DND-41 (cell line): ENCODE results near the gene GPR32.
"Not testable (repeated sequence)": the region's sequence is repeated elsewhere in the genome, so short reads cannot be mapped to it uniquely, and the experiment has no call there.

Experiments
- ATAC-seq: fragments of 200-7000 bp; cut with Tn5 transposase; 3 replicates; pipeline ENCODE4 v1.9.1; 2021; ENCODE audit warnings: low read depth; ENCODE audit not compliant: insufficient read depth
- DNase-seq: peaks from one replicate; pipeline ENCODE4 v3.0.0-alpha.2; 2020
- H2AFZ ChIP-seq: 2 replicates; pipeline ENCODE4 v1.6.0; 2012; ENCODE audit warnings: low read depth, low read length
- H3K27ac ChIP-seq: 2 replicates; pipeline ENCODE4 v1.5.1; 2012; ENCODE audit warnings: low read length, inconsistent platforms
- H3K27me3 ChIP-seq: fragments of 200-600 bp; sonication (generic); 2 replicates; pipeline ENCODE4 v1.6.0; 2012; ENCODE audit warnings: low read length, mild to moderate bottlenecking, inconsistent platforms; ENCODE audit not compliant: insufficient read depth, poor library complexity
- H3K36me3 ChIP-seq: 2 replicates; pipeline ENCODE4 v1.5.1; 2012; ENCODE audit warnings: low read length, inconsistent platforms; ENCODE audit not compliant: insufficient read depth
- H3K4me1 ChIP-seq: 2 replicates; pipeline ENCODE4 v1.5.1; 2012; ENCODE audit warnings: mild to moderate bottlenecking, low read length; ENCODE audit not compliant: insufficient read depth
- H3K4me2 ChIP-seq: 2 replicates; pipeline ENCODE4 v1.6.0; 2012; ENCODE audit warnings: mild to moderate bottlenecking, moderate library complexity, low read length, inconsistent platforms; ENCODE audit not compliant: insufficient read depth
- H3K4me3 ChIP-seq, 2 experiments: fragments of 200-600 bp in 1 of 2; shearing (Covaris generic) in 1 of 2; 2 replicates each; pipeline ENCODE4 v1.5.1; 2012 to 2016; ENCODE audit warnings: inconsistent platforms in 2 of 2, low read length in 2 of 2, mild to moderate bottlenecking in 2 of 2, low read depth in 1 of 2, moderate library complexity in 1 of 2
- H3K79me2 ChIP-seq: 2 replicates; pipeline ENCODE4 v1.6.0; 2012; ENCODE audit warnings: low read length, inconsistent platforms; ENCODE audit not compliant: insufficient read depth
- H3K9ac ChIP-seq: 2 replicates; pipeline ENCODE4 v1.6.0; 2012; ENCODE audit warnings: low read depth, mild to moderate bottlenecking, inconsistent platforms, low read length, moderate library complexity
- H3K9me3 ChIP-seq: 2 replicates; pipeline ENCODE4 v1.5.1; 2012; ENCODE audit warnings: low read length, moderate library complexity, mild to moderate bottlenecking, inconsistent platforms; ENCODE audit not compliant: insufficient read depth, severe bottlenecking
- H4K20me1 ChIP-seq: 2 replicates; pipeline ENCODE4 v1.6.0; 2012; ENCODE audit warnings: low read length; ENCODE audit not compliant: insufficient read depth
- EZH2 ChIP-seq: IDR thresholded peaks from 3 replicates; pipeline ENCODE4 v1.6.1; 2012; ENCODE audit warnings: borderline replicate concordance, low read depth, mild to moderate bottlenecking, moderate library complexity, low read length, inconsistent platforms; ENCODE audit not compliant: severe bottlenecking
- TF ChIP-seq, protein P1 (sequence below): IDR thresholded peaks from 2 replicates; pipeline ENCODE4 v1.5.1; 2012; ENCODE audit warnings: borderline replicate concordance, low read length, moderate library complexity, mild to moderate bottlenecking; ENCODE audit not compliant: poor library complexity, severe bottlenecking; ENCODE audit errors: extremely low read depth

GPR32 gene

DNA sequence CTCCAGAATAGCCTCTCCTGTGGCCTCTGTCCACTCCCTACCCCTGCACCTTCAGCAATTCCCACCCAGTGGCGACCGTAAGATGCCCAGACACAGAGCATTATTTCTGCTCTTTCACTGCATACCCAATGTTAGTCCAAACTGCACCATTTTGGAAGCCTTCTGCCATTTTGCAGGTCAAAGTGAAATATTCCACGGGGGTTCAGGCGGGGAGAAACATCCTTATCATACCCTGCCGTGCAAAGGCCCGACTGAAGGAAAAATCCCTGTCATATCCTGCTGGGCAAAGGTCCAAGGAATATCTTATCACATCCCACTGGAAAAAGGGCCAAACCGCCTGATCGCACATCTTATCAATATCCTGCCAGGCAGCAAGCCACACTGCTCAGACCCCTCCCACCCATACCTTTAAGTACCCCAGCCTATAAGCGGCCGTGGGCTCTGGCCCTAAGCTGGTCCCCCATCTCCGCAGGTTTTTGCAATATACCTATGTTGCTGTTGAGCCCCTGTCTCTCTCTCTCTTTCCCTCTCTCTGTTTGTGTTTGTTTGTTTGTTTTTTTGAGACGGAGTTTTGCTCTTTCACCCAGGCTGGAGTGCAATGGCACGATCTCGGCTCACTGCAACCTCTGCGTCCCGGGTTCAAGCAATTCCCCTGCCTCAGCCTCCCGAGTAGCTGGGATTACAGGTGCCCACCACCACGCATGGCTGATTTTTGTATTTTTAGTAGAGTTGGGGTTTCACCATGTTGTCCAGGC is 28.9 kb upstream of the GPR32 start:
- ATAC-seq = no peak
- H4K20me1 ChIP-seq = no peaks in the 10 kb centered on the region
- no peaks in the 10 kb centered on the region for H3K79me2 ChIP-seq
- no peak overlapping the region for H3K4me2 ChIP-seq
- H2AFZ ChIP-seq = no peak overlapping the region
- TF ChIP-seq, protein P1, sequence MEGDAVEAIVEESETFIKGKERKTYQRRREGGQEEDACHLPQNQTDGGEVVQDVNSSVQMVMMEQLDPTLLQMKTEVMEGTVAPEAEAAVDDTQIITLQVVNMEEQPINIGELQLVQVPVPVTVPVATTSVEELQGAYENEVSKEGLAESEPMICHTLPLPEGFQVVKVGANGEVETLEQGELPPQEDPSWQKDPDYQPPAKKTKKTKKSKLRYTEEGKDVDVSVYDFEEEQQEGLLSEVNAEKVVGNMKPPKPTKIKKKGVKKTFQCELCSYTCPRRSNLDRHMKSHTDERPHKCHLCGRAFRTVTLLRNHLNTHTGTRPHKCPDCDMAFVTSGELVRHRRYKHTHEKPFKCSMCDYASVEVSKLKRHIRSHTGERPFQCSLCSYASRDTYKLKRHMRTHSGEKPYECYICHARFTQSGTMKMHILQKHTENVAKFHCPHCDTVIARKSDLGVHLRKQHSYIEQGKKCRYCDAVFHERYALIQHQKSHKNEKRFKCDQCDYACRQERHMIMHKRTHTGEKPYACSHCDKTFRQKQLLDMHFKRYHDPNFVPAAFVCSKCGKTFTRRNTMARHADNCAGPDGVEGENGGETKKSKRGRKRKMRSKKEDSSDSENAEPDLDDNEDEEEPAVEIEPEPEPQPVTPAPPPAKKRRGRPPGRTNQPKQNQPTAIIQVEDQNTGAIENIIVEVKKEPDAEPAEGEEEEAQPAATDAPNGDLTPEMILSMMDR = no peak
- TF ChIP-seq EZH2 = no peak
- no peaks in the 10 kb centered on the region for H3K36me3 ChIP-seq
- peaks cover 9% of the 10 kb centered on the region for H3K27me3 ChIP-seq
- H3K4me3 ChIP-seq = no peak overlapping the region
- H3K9me3 ChIP-seq = no peaks in the 10 kb centered on the region
- no peak overlapping the region for H3K27ac ChIP-seq
- no peak for DNase-seq
- H3K9ac ChIP-seq = no peak overlapping the region
- no peaks in the 10 kb centered on the region for H3K4me1 ChIP-seq

DNA sequence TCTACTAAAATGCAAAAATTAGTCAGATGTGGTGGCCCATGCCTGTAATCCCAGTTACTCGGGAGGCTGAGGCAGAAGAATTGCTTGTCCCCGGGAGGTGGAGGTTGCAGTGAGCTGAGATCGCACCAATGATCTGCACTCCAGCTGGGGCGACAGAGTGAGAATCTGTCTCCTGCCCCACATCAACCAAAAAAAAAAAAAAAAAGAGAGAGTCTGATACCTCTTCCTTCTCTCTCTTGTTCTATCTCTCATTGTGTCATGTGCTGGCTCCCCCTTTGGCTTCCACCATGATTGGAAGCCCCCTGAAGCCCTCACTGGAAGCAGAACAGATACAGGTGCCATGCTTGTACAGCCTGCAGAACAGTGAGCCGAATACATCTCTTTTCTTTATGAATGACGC is 26.7 kb upstream of the GPR32 start:
- no peak for DNase-seq

DNA sequence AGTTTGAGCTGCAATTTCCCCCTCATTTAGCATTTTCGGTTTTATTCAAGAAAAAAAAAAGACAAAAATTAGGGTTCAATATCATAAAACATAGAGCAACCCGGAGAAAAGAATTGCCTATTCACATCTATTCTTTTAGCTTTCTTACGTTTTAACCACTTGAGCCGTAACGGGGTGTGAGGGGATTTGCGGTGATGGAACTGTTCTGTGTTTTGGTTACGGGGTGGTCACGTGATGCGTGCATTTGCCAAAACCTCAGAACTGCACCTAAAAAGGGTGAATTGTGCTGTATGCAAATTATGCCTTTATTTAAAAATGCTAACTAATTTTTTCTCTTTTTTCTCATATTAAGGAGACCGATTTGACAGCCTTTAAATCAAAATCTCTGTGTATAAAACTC is 25.0 kb upstream of the GPR32 start:
- H3K27me3 ChIP-seq = peaks cover 9% of the 10 kb centered on the region
- DNase-seq (no peak), ATAC-seq (no peak)
- H3K36me3 ChIP-seq = no peaks in the 10 kb centered on the region
- H2AFZ ChIP-seq = no peak overlapping the region
- H3K79me2 ChIP-seq = no peaks in the 10 kb centered on the region
- H4K20me1 ChIP-seq = no peaks in the 10 kb centered on the region
- TF ChIP-seq, protein P1 = no peak
- no peak for TF ChIP-seq EZH2
- no peak overlapping the region for H3K9ac ChIP-seq
- H3K4me1 ChIP-seq = no peaks in the 10 kb centered on the region
- H3K9me3 ChIP-seq = no peaks in the 10 kb centered on the region
- no peak overlapping the region for H3K4me2 ChIP-seq
- no peak overlapping the region for H3K27ac ChIP-seq
- no peak overlapping the region for H3K4me3 ChIP-seq

More for the DNA sequence above, 26.7 kb upstream of the GPR32 start:
- H3K9ac ChIP-seq = no peak overlapping the region
- H3K27ac ChIP-seq = no peak overlapping the region
- no peaks in the 10 kb centered on the region for H3K79me2 ChIP-seq
- H2AFZ ChIP-seq = no peak overlapping the region
- no peaks in the 10 kb centered on the region for H3K36me3 ChIP-seq
- H3K4me2 ChIP-seq = no peak overlapping the region
- no peaks in the 10 kb centered on the region for H4K20me1 ChIP-seq
- no peak overlapping the region for H3K4me3 ChIP-seq
- H3K27me3 ChIP-seq = peaks cover 9% of the 10 kb centered on the region
- no peaks in the 10 kb centered on the region for H3K4me1 ChIP-seq
- H3K9me3 ChIP-seq = no peaks in the 10 kb centered on the region
- no peak for TF ChIP-seq EZH2
- TF ChIP-seq, protein P1 = no peak
- no peak for ATAC-seq

DNA sequence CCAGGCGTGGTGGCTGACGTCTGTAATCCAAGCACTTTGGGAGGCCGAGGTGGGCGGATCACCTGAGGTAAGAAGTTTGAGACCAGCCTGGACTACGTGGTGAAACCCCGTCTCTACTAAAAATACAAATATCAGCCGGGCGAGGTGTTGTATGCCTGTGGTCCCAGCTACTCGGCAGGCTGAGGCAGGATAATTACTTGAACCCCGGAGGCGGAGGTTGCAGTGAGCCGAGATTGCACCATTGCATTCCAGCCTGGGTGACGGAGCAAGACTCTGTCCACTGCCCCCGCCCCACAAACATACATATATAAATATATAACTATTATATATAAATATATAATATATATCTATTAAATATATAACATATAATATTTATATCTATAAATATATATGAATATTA is 23.1 kb upstream of the GPR32 start:
- H3K9ac ChIP-seq, H3K36me3 ChIP-seq, H3K4me1 ChIP-seq, H3K4me2 ChIP-seq, H3K27ac ChIP-seq, H3K79me2 ChIP-seq, H4K20me1 ChIP-seq, H3K9me3 ChIP-seq, ATAC-seq, DNase-seq, H3K27me3 ChIP-seq, H2AFZ ChIP-seq, H3K4me3 ChIP-seq: not testable (repeated sequence)
